Measurements from ENCODE around the gene ITGAD.

- TF ChIP-seq EZH2 (IDR thresholded peaks at IDR 0.05; ENCODE audit: borderline replicate concordance, low read depth, low read length, severe bottlenecking): no peak
- no peak for TF ChIP-seq JUN (IDR thresholded peaks at IDR 0.05; ENCODE audit: borderline replicate concordance, insufficient read depth, insufficient read length, low read depth)
- TF ChIP-seq, protein P1, sequence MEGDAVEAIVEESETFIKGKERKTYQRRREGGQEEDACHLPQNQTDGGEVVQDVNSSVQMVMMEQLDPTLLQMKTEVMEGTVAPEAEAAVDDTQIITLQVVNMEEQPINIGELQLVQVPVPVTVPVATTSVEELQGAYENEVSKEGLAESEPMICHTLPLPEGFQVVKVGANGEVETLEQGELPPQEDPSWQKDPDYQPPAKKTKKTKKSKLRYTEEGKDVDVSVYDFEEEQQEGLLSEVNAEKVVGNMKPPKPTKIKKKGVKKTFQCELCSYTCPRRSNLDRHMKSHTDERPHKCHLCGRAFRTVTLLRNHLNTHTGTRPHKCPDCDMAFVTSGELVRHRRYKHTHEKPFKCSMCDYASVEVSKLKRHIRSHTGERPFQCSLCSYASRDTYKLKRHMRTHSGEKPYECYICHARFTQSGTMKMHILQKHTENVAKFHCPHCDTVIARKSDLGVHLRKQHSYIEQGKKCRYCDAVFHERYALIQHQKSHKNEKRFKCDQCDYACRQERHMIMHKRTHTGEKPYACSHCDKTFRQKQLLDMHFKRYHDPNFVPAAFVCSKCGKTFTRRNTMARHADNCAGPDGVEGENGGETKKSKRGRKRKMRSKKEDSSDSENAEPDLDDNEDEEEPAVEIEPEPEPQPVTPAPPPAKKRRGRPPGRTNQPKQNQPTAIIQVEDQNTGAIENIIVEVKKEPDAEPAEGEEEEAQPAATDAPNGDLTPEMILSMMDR (IDR thresholded peaks at IDR 0.05; ENCODE audit: extremely low read depth in 1 of 2, insufficient read depth in 1 of 2, low read depth in 1 of 2, low read length in 2 of 2): no peak
- no peak for TF ChIP-seq GATA2 (IDR thresholded peaks at IDR 0.05; ENCODE audit: insufficient read depth, insufficient read length, low read depth, low read length)
- no peak for TF ChIP-seq POLR2A (IDR thresholded peaks at IDR 0.05; ENCODE audit: low read depth, low read length)
- TF ChIP-seq FOS (IDR thresholded peaks at IDR 0.05; ENCODE audit: borderline replicate concordance, insufficient read depth, low read length): no peak
Observed at GRCh38 chr16:31440516-31441184, 47.5 kb downstream of the ITGAD start.

Measured in endothelial cell of umbilical vein (primary cell).